ENCODE data around the gene SERPINF2.

DNA sequence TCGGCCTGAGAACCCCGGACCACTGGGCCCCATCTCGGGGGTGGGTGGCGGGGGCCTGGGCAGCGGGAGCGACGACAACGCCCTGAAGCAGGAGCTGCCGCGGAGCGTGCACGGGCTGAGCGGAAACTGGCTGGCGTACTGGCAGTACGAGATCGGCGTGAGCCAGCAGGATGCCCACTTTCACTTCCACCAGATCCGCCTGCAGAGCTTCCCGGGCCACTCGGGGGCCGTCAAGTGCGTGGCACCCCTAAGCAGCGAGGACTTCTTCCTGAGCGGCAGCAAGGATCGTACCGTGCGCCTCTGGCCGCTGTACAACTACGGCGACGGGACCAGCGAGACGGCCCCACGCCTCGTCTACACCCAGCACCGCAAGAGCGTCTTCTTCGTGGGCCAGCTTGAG is 8.9 kb upstream of the SERPINF2 start:
- TF ChIP-seq EZH2 (IDR thresholded peaks at IDR 0.05; ENCODE audit: low read length) (no peak), CTCF (optimal IDR thresholded peaks at IDR 0.05 in 1 of 3, IDR thresholded peaks at IDR 0.05 in 1 of 3, conservative IDR thresholded peaks at IDR 0.05 in 1 of 3; ENCODE audit: extremely low read depth in 1 of 3, insufficient read depth in 2 of 3, low read length in 3 of 3) (no peak)
